HEK293 (cell line): ENCODE measurements around the gene RPS21.

Experiments used
- CTCF ChIA-PET: fragments of 350-600 bp; formaldehyde crosslinking; extraction: SDS; loops from one replicate; lab custom pipeline; 2021; ENCODE audit warnings: antibody characterized with exemption; lab: Yijun Ruan, JAX
- POLR2A ChIA-PET: fragments of 300-600 bp; formaldehyde crosslinking; extraction: SDS; loops from one replicate; lab custom pipeline; 2020; ENCODE audit warnings: antibody characterized with exemption, inconsistent platforms; lab: Yijun Ruan, JAX
- H3K27ac ChIP-seq: fragments of 200-500 bp; sonication (Bioruptor generic); 2 replicates; pipeline ENCODE4 v1.5.1; 2014; ENCODE audit warnings: low read depth, low read length, control low read depth, inconsistent platforms; ENCODE audit errors: extremely low read depth
- H3K36me3 ChIP-seq, 2 experiments: fragments of 200-500 bp in 1 of 2; sonication (Bioruptor generic) in 1 of 2; 1 replicate in 1 of 2; 2 replicates in 1 of 2; pipeline ENCODE4 v1.5.1; 2014 to 2017; ENCODE audit warnings: inconsistent platforms in 2 of 2, low read length in 2 of 2; ENCODE audit not compliant: control insufficient read depth in 2 of 2, insufficient read depth in 1 of 2
- H3K4me1 ChIP-seq: fragments of 200-500 bp; sonication (Bioruptor generic); 2 replicates; pipeline ENCODE4 v1.5.1; 2014; ENCODE audit warnings: mild to moderate bottlenecking, low read length, inconsistent platforms; ENCODE audit not compliant: control insufficient read depth, insufficient read depth
- H3K4me3 ChIP-seq: 2 replicates; pipeline ENCODE4 v1.5.1; 2011; ENCODE audit warnings: low read depth, mild to moderate bottlenecking, control low read depth, low read length, moderate library complexity
- H3K9me3 ChIP-seq: fragments of 200-500 bp; sonication (Bioruptor generic); 2 replicates; pipeline ENCODE4 v1.5.1; 2014; ENCODE audit warnings: low read depth, low read length, inconsistent platforms; ENCODE audit not compliant: control insufficient read depth, insufficient read depth
- ELK4 ChIP-seq: IDR thresholded peaks from 2 replicates; pipeline ENCODE4 v1.6.1; 2011; ENCODE audit warnings: mild to moderate bottlenecking, low read depth, low read length, borderline replicate concordance
- GLIS2 ChIP-seq: fragments of 450-650 bp; formaldehyde crosslinking; IDR thresholded peaks from 2 replicates; pipeline ENCODE4 v1.5.1; 2016; ENCODE audit warnings: missing biosample characterization, missing genetic modification characterization
- HIC1 ChIP-seq: fragments of 450-650 bp; formaldehyde crosslinking; IDR thresholded peaks from 2 replicates; pipeline ENCODE4 v1.5.1; 2016; ENCODE audit warnings: missing biosample characterization, missing genetic modification characterization
- KLF7 ChIP-seq: fragments of 450-650 bp; formaldehyde crosslinking; IDR thresholded peaks from 2 replicates; pipeline ENCODE4 v1.5.1; 2016; ENCODE audit warnings: missing biosample characterization, missing genetic modification characterization, borderline replicate concordance
- SP2 ChIP-seq: fragments of 450-650 bp; formaldehyde crosslinking; IDR thresholded peaks from 2 replicates; pipeline ENCODE4 v1.5.1; 2016; ENCODE audit warnings: missing biosample characterization, missing genetic modification characterization
- ZBTB1 ChIP-seq: fragments of 450-650 bp; formaldehyde crosslinking; IDR thresholded peaks from 2 replicates; pipeline ENCODE4 v1.5.1; 2016; ENCODE audit warnings: missing biosample characterization, missing genetic modification characterization
- ZNF169 ChIP-seq: fragments of 450-650 bp; formaldehyde crosslinking; IDR thresholded peaks from 2 replicates; pipeline ENCODE4 v1.5.1; 2016; ENCODE audit warnings: missing biosample characterization, missing genetic modification characterization
- ZNF202 ChIP-seq: fragments of 450-650 bp; formaldehyde crosslinking; IDR thresholded peaks from 2 replicates; pipeline ENCODE4 v1.5.1; 2016; ENCODE audit warnings: missing biosample characterization, missing genetic modification characterization, borderline replicate concordance
- ZNF473 ChIP-seq: fragments of 450-650 bp; formaldehyde crosslinking; IDR thresholded peaks from 2 replicates; pipeline ENCODE4 v1.5.1; 2017; ENCODE audit warnings: missing biosample characterization, missing genetic modification characterization
- ZNF529 ChIP-seq: fragments of 450-650 bp; formaldehyde crosslinking; IDR thresholded peaks from 2 replicates; pipeline ENCODE4 v1.5.1; 2017; ENCODE audit warnings: missing genetic modification characterization, missing biosample characterization; ENCODE audit not compliant: insufficient replicate concordance
- ZNF555 ChIP-seq: fragments of 450-650 bp; formaldehyde crosslinking; conservative IDR thresholded peaks from 2 replicates; pipeline ENCODE4 v1.5.1; 2017; ENCODE audit warnings: missing biosample characterization, mild to moderate bottlenecking, missing genetic modification characterization, inconsistent platforms
- ZNF596 ChIP-seq: fragments of 450-650 bp; IDR thresholded peaks from 2 replicates; pipeline ENCODE4 v1.5.0; 2018; ENCODE audit warnings: missing biosample characterization, mild to moderate bottlenecking, missing genetic modification characterization, moderate library complexity
- TF ChIP-seq, protein P1 (sequence below): fragments of 450-650 bp; formaldehyde crosslinking; IDR thresholded peaks from 2 replicates; pipeline ENCODE4 v1.5.1; 2016; ENCODE audit warnings: missing biosample characterization, missing genetic modification characterization
- TF ChIP-seq, protein P2 (sequence below): fragments of 450-650 bp; formaldehyde crosslinking; IDR thresholded peaks from 2 replicates; pipeline ENCODE4 v1.5.1; 2016; ENCODE audit warnings: missing biosample characterization, missing genetic modification characterization
- TF ChIP-seq, protein P3 (sequence below): fragments of 450-650 bp; formaldehyde crosslinking; IDR thresholded peaks from 2 replicates; pipeline ENCODE4 v1.5.1; 2016; ENCODE audit warnings: missing biosample characterization, missing genetic modification characterization

The RPS21 gene

GRCh38 chr20:62358171-62359042, 28.5 kb upstream of the RPS21 start:
- TF ChIP-seq, protein P1, sequence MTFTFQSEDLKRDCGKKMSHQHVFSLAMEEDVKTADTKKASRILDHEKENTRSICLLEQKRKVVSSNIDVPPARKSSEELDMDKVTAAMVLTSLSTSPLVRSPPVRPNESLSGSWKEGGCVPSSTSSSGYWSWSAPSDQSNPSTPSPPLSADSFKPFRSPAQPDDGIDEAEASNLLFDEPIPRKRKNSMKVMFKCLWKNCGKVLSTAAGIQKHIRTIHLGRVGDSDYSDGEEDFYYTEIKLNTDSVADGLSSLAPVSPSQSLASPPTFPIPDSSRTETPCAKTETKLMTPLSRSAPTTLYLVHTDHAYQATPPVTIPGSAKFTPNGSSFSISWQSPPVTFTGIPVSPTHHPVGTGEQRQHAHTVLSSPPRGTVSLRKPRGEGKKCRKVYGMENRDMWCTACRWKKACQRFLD = no peak
- TF ChIP-seq HIC1 (tag by site-specific recombination) (peak; percentile 45), ELK4 (no peak), ZNF596 (no peak), GLIS2 (tag by site-specific recombination) (peak; percentile 33; the same call in 1 of the 2 replicates), ZBTB1 (no peak), ZNF473 (tag by site-specific recombination) (no peak), ZNF169 (tag by site-specific recombination) (no peak), SP2 (tag by site-specific recombination) (peak; percentile 19; the same call in 1 of the 2 replicates), ZNF529 (tag by site-specific recombination) (no peak), KLF7 (no peak), ZNF202 (no peak), ZNF555 (tag by site-specific recombination) (no peak)
- TF ChIP-seq, protein P2, sequence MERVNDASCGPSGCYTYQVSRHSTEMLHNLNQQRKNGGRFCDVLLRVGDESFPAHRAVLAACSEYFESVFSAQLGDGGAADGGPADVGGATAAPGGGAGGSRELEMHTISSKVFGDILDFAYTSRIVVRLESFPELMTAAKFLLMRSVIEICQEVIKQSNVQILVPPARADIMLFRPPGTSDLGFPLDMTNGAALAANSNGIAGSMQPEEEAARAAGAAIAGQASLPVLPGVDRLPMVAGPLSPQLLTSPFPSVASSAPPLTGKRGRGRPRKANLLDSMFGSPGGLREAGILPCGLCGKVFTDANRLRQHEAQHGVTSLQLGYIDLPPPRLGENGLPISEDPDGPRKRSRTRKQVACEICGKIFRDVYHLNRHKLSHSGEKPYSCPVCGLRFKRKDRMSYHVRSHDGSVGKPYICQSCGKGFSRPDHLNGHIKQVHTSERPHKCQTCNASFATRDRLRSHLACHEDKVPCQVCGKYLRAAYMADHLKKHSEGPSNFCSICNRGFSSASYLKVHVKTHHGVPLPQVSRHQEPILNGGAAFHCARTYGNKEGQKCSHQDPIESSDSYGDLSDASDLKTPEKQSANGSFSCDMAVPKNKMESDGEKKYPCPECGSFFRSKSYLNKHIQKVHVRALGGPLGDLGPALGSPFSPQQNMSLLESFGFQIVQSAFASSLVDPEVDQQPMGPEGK = 0 out of 2 replicates have a peak, but pooled peaks have one; percentile 22
- TF ChIP-seq, protein P3, sequence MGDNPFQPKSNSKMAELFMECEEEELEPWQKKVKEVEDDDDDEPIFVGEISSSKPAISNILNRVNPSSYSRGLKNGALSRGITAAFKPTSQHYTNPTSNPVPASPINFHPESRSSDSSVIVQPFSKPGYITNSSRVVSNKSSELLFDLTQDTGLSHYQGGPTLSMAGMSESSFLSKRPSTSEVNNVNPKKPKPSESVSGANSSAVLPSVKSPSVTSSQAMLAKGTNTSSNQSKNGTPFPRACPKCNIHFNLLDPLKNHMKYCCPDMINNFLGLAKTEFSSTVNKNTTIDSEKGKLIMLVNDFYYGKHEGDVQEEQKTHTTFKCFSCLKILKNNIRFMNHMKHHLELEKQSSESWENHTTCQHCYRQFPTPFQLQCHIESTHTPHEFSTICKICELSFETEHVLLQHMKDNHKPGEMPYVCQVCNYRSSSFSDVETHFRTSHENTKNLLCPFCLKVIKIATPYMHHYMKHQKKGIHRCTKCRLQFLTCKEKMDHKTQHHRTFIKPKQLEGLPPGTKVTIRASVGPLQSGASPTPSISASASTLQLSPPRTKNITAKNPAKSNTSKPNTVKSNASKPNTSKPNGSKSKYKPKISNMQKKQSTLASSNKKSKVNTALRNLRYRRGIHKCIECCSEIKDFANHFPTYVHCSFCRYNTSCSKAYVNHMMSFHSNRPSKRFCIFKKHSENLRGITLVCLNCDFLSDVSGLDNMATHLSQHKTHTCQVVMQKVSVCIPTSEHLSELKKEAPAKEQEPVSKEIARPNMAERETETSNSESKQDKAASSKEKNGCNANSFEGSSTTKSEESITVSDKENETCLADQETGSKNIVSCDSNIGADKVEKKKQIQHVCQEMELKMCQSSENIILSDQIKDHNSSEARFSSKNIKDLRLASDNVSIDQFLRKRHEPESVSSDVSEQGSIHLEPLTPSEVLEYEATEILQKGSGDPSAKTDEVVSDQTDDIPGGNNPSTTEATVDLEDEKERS (tag by site-specific recombination) = no peak
- H3K4me1 ChIP-seq = peaks cover 2% of the 10 kb centered on the region; the same call in 1 of the 2 replicates
- no peak overlapping the region for H3K4me3 ChIP-seq
- POLR2A ChIA-PET = interaction anchor here (2.0 kb wide), 1 partner anchor 7 kb away, joined by 7 read pairs; no protein-coding TSS in a partner anchor
- CTCF ChIA-PET = interaction anchor here (0.5 to 1.2 kb wide), 4 partner anchors 8 to 84 kb away, joined by 3 to 4 read pairs (median 4); no protein-coding TSS in a partner anchor
- H3K9me3 ChIP-seq = no peaks in the 10 kb centered on the region
- no peak overlapping the region for H3K27ac ChIP-seq
- H3K36me3 ChIP-seq = peaks cover 0 to 24% of the 10 kb centered on the region in 2 experiments; a peak in 1 of 3 replicates
